H1 (cell line): ENCODE measurements around the gene ATG9B. TPM values are rescaled to one million over a fixed set of nuclear protein-coding genes. Genes with fewer than 3 reads are reported as not detected.

ENCODE experiments used
- CTCF ChIA-PET: fragments of 300-600 bp; sonication (Branson Sonifier 250); formaldehyde crosslinking; loops from one replicate; lab custom pipeline; 2021; ENCODE audit not compliant: partially characterized antibody; lab: Charles Lee
- POLR2A ChIA-PET: fragments of 300-600 bp; sonication (Branson Sonifier 250); formaldehyde crosslinking; loops from one replicate; lab custom pipeline; 2021; ENCODE audit warnings: inconsistent platforms; ENCODE audit not compliant: partially characterized antibody; lab: Charles Lee
- DNase-seq, 2 experiments: peaks; one replicate each; pipeline versions ENCODE4 v3.0.0 to v3.0.0-alpha.2; 2010 to 2022; ENCODE audit warnings: low spot score in 2 of 2, low read depth in 1 of 2, mixed read lengths in 1 of 2
- FAIRE-seq: peaks from 2 replicates; lab custom pipeline; 2011; peaks lifted over from hg19 to GRCh38; lab: Jason Lieb, UNC
- H2AFZ ChIP-seq: 2 replicates; pipeline ENCODE4 v1.8.1; 2012; ENCODE audit warnings: low read length, inconsistent platforms
- H2AK5ac ChIP-seq: 2 replicates; pipeline ENCODE4 v1.6.1; 2013; ENCODE audit warnings: low read depth, low read length
- H2BK120ac ChIP-seq: replicated peaks from 2 replicates; pipeline ENCODE3; 2013; ENCODE audit warnings: low read depth, low read length, inconsistent platforms
- H2BK12ac ChIP-seq: 2 replicates; pipeline ENCODE4 v1.6.1; 2013; ENCODE audit warnings: low read depth, low read length
- H2BK15ac ChIP-seq: 2 replicates; pipeline ENCODE4 v1.6.1; 2013; ENCODE audit warnings: low read length
- H2BK20ac ChIP-seq: 2 replicates; pipeline ENCODE4 v1.6.1; 2013; ENCODE audit warnings: low read length
- H2BK5ac ChIP-seq: 2 replicates; pipeline ENCODE4 v1.6.1; 2013; ENCODE audit warnings: low read depth, low read length
- H3K14ac ChIP-seq: 2 replicates; pipeline ENCODE4 v1.6.1; 2013; ENCODE audit warnings: inconsistent platforms; ENCODE audit not compliant: insufficient read length
- H3K18ac ChIP-seq: 2 replicates; pipeline ENCODE4 v1.6.1; 2013; ENCODE audit warnings: low read length; ENCODE audit errors: extremely low read depth
- H3K23ac ChIP-seq: 2 replicates; pipeline ENCODE4 v1.6.1; 2013; ENCODE audit warnings: inconsistent platforms; ENCODE audit not compliant: insufficient read length
- H3K23me2 ChIP-seq: 2 replicates; pipeline ENCODE4 v1.6.1; 2013; ENCODE audit warnings: low read depth, low read length
- H3K27ac ChIP-seq: 2 replicates; pipeline ENCODE4 v1.6.1; 2011; ENCODE audit warnings: low read depth, low read length, inconsistent platforms
- H3K27me3 ChIP-seq, 4 experiments: replicated peaks in 1 of 4; 1 replicate in 1 of 4; 2 replicates in 3 of 4; pipeline versions ENCODE4 v1.6.1 to v1.8.1; 2011 to 2013; ENCODE audit warnings: low read length in 3 of 4, mild to moderate bottlenecking in 3 of 4, inconsistent platforms in 2 of 4, mixed read lengths in 2 of 4, moderate library complexity in 1 of 4; ENCODE audit not compliant: control insufficient read depth in 3 of 4, insufficient read depth in 3 of 4; ENCODE audit errors: extremely low read depth in 1 of 4
- H3K36me3 ChIP-seq, 4 experiments: 2 replicates each; pipeline versions ENCODE4 v1.6.1 to v1.8.1; 2011 to 2013; ENCODE audit warnings: mild to moderate bottlenecking in 4 of 4, low read length in 3 of 4, moderate library complexity in 2 of 4, control low read depth in 1 of 4, inconsistent platforms in 1 of 4; ENCODE audit not compliant: insufficient read depth in 4 of 4, control insufficient read depth in 2 of 4
- H3K4ac ChIP-seq: replicated peaks from 2 replicates; pipeline ENCODE3; 2013; ENCODE audit warnings: low read length, low read depth, mixed read lengths, inconsistent platforms; ENCODE audit not compliant: insufficient read length
- H3K4me1 ChIP-seq, 4 experiments: replicated peaks in 1 of 4; 1 replicate in 1 of 4; 2 replicates in 3 of 4; pipeline versions ENCODE4 v1.6.1 to v1.8.1; 2011 to 2013; ENCODE audit warnings: low read length in 3 of 4, inconsistent platforms in 2 of 4, mixed read lengths in 1 of 4; ENCODE audit not compliant: insufficient read depth in 4 of 4, control insufficient read depth in 3 of 4
- H3K4me2 ChIP-seq, 2 experiments: 2 replicates each; pipeline versions ENCODE4 v1.6.1 to v1.8.1; 2011 to 2013; ENCODE audit warnings: low read depth in 2 of 2, low read length in 2 of 2, control low read depth in 1 of 2, inconsistent platforms in 1 of 2, mild to moderate bottlenecking in 1 of 2; ENCODE audit not compliant: insufficient read depth in 1 of 2
- H3K4me3 ChIP-seq, 4 experiments: fragments of 200-600, 300-600 bp in 1 of 4; sonication (generic), shearing (Covaris generic), sonication (Bioruptor Twin) in 1 of 4; 2 replicates each; pipeline versions ENCODE4 v1.5.1 to v1.8.1; 2011 to 2016; ENCODE audit warnings: low read length in 4 of 4, low read depth in 3 of 4, control low read depth in 2 of 4, inconsistent platforms in 2 of 4, mild to moderate bottlenecking in 2 of 4, mixed read lengths in 1 of 4, moderate library complexity in 1 of 4; ENCODE audit not compliant: insufficient read depth in 2 of 4; ENCODE audit errors: extremely low read depth in 1 of 4
- H3K56ac ChIP-seq: replicated peaks from 2 replicates; pipeline ENCODE3; 2013; ENCODE audit warnings: low read depth, mild to moderate bottlenecking, mixed read lengths, low read length, inconsistent platforms; ENCODE audit not compliant: insufficient read length
- H3K79me1 ChIP-seq: 2 replicates; pipeline ENCODE4 v1.6.1; 2013; ENCODE audit warnings: low read depth, low read length, control low read depth
- H3K79me2 ChIP-seq, 2 experiments: 2 replicates each; pipeline versions ENCODE4 v1.6.1 to v1.8.1; 2012 to 2013; ENCODE audit warnings: low read length in 2 of 2, mild to moderate bottlenecking in 2 of 2, inconsistent platforms in 1 of 2; ENCODE audit not compliant: insufficient read depth in 2 of 2, control insufficient read depth in 1 of 2
- H3K9ac ChIP-seq, 4 experiments: replicated peaks in 1 of 4; 1 replicate in 1 of 4; 2 replicates in 3 of 4; pipeline versions ENCODE4 v1.6.1 to v1.8.1; 2011 to 2013; ENCODE audit warnings: low read depth in 3 of 4, low read length in 3 of 4, control low read depth in 2 of 4, mild to moderate bottlenecking in 2 of 4, moderate library complexity in 2 of 4, inconsistent platforms in 1 of 4; ENCODE audit errors: extremely low read depth in 1 of 4
- H3K9me3 ChIP-seq, 2 experiments: 2 replicates each; pipeline versions ENCODE4 v1.6.1 to v1.8.1; 2012 to 2013; ENCODE audit warnings: mild to moderate bottlenecking in 2 of 2, moderate library complexity in 2 of 2, control low read depth in 1 of 2, inconsistent platforms in 1 of 2, low read depth in 1 of 2, low read length in 1 of 2, mixed read lengths in 1 of 2; ENCODE audit not compliant: insufficient read depth in 2 of 2
- H4K20me1 ChIP-seq, 2 experiments: replicated peaks in 1 of 2; 2 replicates each; pipeline versions ENCODE3 to v1.8.1; 2011 to 2013; ENCODE audit warnings: inconsistent platforms in 2 of 2, low read length in 2 of 2, mild to moderate bottlenecking in 1 of 2; ENCODE audit not compliant: insufficient read depth in 2 of 2, control insufficient read depth in 1 of 2
- H4K5ac ChIP-seq: 2 replicates; pipeline ENCODE4 v1.6.1; 2013; ENCODE audit warnings: low read length, low read depth, mixed read lengths, inconsistent platforms; ENCODE audit not compliant: insufficient read length
- H4K8ac ChIP-seq: 2 replicates; pipeline ENCODE4 v1.8.0; 2013; ENCODE audit warnings: mild to moderate bottlenecking, moderate library complexity, low read length, inconsistent platforms; ENCODE audit not compliant: insufficient read depth; ENCODE audit errors: extremely low read depth
- H4K91ac ChIP-seq: replicated peaks from 2 replicates; pipeline ENCODE3; 2013; ENCODE audit warnings: low read length, mixed read lengths, inconsistent platforms; ENCODE audit not compliant: insufficient read length
- ASH2L ChIP-seq: fragments of 200-600, 300-600 bp; sonication (generic); IDR thresholded peaks from one replicate; pipeline ENCODE4 v1.7.1; 2017; ENCODE audit warnings: low read length
- CBX5 ChIP-seq: fragments of 300-800, 300-1000 bp; sonication (generic); IDR thresholded peaks from 2 replicates; pipeline ENCODE4 v1.7.1; 2016; ENCODE audit warnings: antibody characterized with exemption, low read length, low read depth
- CREB1 ChIP-seq: IDR thresholded peaks from 2 replicates; pipeline ENCODE4 v1.6.1; 2012; ENCODE audit warnings: inconsistent platforms
- CTBP2 ChIP-seq: IDR thresholded peaks from 2 replicates; pipeline ENCODE4 v1.7.0; 2011; ENCODE audit warnings: borderline replicate concordance, mild to moderate bottlenecking, moderate library complexity, mixed read lengths, low read length; ENCODE audit not compliant: insufficient read depth, insufficient read length
- E2F6 ChIP-seq: IDR thresholded peaks from 2 replicates; pipeline ENCODE4 v1.6.1; 2012; ENCODE audit warnings: inconsistent platforms
- EP300 ChIP-seq, 2 experiments: IDR thresholded peaks; 1 replicate in 1 of 2; 2 replicates in 1 of 2; pipeline ENCODE4 v1.6.1; 2011 to 2012; ENCODE audit warnings: low read depth in 2 of 2, low read length in 2 of 2, mild to moderate bottlenecking in 2 of 2, borderline replicate concordance in 1 of 2, inconsistent platforms in 1 of 2, moderate library complexity in 1 of 2
- JUN ChIP-seq: IDR thresholded peaks from 2 replicates; pipeline ENCODE4 v1.6.1; 2011; ENCODE audit warnings: low read depth, mild to moderate bottlenecking, improper control_type of control experiment, low read length
- RAD21 ChIP-seq, 2 experiments: IDR thresholded peaks in 1 of 2; conservative IDR thresholded peaks in 1 of 2; 2 replicates each; pipeline ENCODE4 v1.6.1; 2011; ENCODE audit warnings: low read depth in 2 of 2, low read length in 2 of 2, improper control_type of control experiment in 1 of 2, inconsistent platforms in 1 of 2, mild to moderate bottlenecking in 1 of 2, moderate library complexity in 1 of 2
- TCF12 ChIP-seq: IDR thresholded peaks from 2 replicates; pipeline ENCODE4 v1.6.1; 2011; ENCODE audit warnings: low read depth, mild to moderate bottlenecking, low read length
- WGBS, 2 experiments: shearing (Covaris generic) in 1 of 2; methylation state at CpG; one replicate each; pipeline versions ENCODE4 v1.1.6 to v1.1.7; 2013 to 2015; ENCODE audit warnings: low lambda C conversion rate in 2 of 2, mixed read lengths in 2 of 2, inconsistent platforms in 1 of 2, low coverage in 1 of 2, missing lambda C conversion rate in 1 of 2; ENCODE audit not compliant: insufficient replicate concordance in 2 of 2, insufficient coverage in 1 of 2, insufficient read length in 1 of 2; ENCODE audit errors: extremely low coverage in 1 of 2, missing lambda C conversion rate in 1 of 2; 5-methylcytosine and 5-hydroxymethylcytosine counted together
- polyA plus RNA-seq, 7 experiments: library from polyadenylated mRNA; depleted of rRNA in 3 of 7; stranded (reverse) in 5 of 7; unstranded in 2 of 7; fragments of >200 nt in 5 of 7; fragments of 200-250 nt in 2 of 7; gene quantifications; 1 replicate in 5 of 7; 2 replicates in 1 of 7; 4 replicates in 1 of 7; pipeline versions ENCODE4 v1.2.1 to v1.2.3, GENCODE V29; 2011 to 2013; ENCODE audit warnings: missing spikeins in 2 of 7, mixed read lengths in 2 of 7
- total RNA-seq: library from RNA; stranded (reverse); fragmentation: NEBNext Ultra II Directional; extraction: Animal tissue kit (Norgen Biotek cat#: 25700); gene quantifications from 2 replicates; pipeline ENCODE4 v1.2.1, GENCODE V29; 2021
- TF ChIP-seq, protein P1 (sequence below), 3 experiments: IDR thresholded peaks; 1 replicate in 2 of 3; 2 replicates in 1 of 3; pipeline versions ENCODE4 v1.5.1 to v1.6.1; 2011; ENCODE audit warnings: low read length in 3 of 3, mild to moderate bottlenecking in 3 of 3, inconsistent platforms in 2 of 3, low read depth in 1 of 3, moderate library complexity in 1 of 3; ENCODE audit not compliant: insufficient read depth in 1 of 3; ENCODE audit errors: control extremely low read depth in 1 of 3

The ATG9B gene
- total and polyA plus RNA-seq, 2 of the 8 experiments (the other 6 are each of a cell fraction or from before 2014, with no cell fraction given), result 1.4 to 2.3 TPM

GRCh38 chr7:150966002-150966401 is 58.3 kb downstream of the ATG9B start:
- WGBS, 2 experiments, result 77% methylated on average over 1 of the region's 1 CpG; no CpG with 5 or more reads in 1 of the 2 experiments
- no peak overlapping the region for H3K23ac ChIP-seq
- no peak overlapping the region for H3K4me2 ChIP-seq
- FAIRE-seq, result no peak
- H2BK12ac ChIP-seq, result no peak overlapping the region
- H3K79me1 ChIP-seq, result no peaks in the 10 kb centered on the region
- no peak overlapping the region for H2BK5ac ChIP-seq
- H3K4ac ChIP-seq, result no peak overlapping the region
- no peaks in the 10 kb centered on the region for H4K20me1 ChIP-seq
- CTCF ChIA-PET, result interaction anchor here (0.8 to 27.0 kb wide), 15 partner anchors 2 to 146 kb away, joined by 3 to 797 read pairs (median 13); partner anchors contain the start of genes KCNH2 and NOS3
- H3K79me2 ChIP-seq, result no peaks in the 10 kb centered on the region
- H2AK5ac ChIP-seq, result no peak overlapping the region
- no peak overlapping the region for H2BK20ac ChIP-seq
- H2AFZ ChIP-seq, result no peak overlapping the region
- no peaks in the 10 kb centered on the region; a peak in 1 of 7 replicates for H3K27me3 ChIP-seq
- POLR2A ChIA-PET, result interaction anchor here (1.8 to 1.9 kb wide), 2 partner anchors 9 to 11 kb away, joined by 6 read pairs; no protein-coding TSS in a partner anchor
- no peak overlapping the region for H3K56ac ChIP-seq
- H3K23me2 ChIP-seq, result peaks cover 3% of the 10 kb centered on the region; the same call in 1 of the 2 replicates
- no peak overlapping the region for H3K9ac ChIP-seq
- H3K4me1 ChIP-seq, result peaks cover 2 to 22% (median 14%) of the 10 kb centered on the region in 4 experiments
- no peak overlapping the region for H4K5ac ChIP-seq
- no peak overlapping the region for H3K18ac ChIP-seq
- no peak overlapping the region for H4K8ac ChIP-seq
- no peak overlapping the region for H4K91ac ChIP-seq
- no peak overlapping the region for H3K14ac ChIP-seq
- no peak overlapping the region for H2BK120ac ChIP-seq
- H3K36me3 ChIP-seq, result no peaks in the 10 kb centered on the region
- H3K9me3 ChIP-seq, result no peaks in the 10 kb centered on the region
- no peak overlapping the region for H3K27ac ChIP-seq
- H3K4me3 ChIP-seq, result no peak overlapping the region
- no peak for DNase-seq
- H2BK15ac ChIP-seq, result 0 out of 2 replicates have a peak overlapping the region, but pooled peaks have one; percentile 61
- TF ChIP-seq RAD21 (IDR thresholded peaks at IDR 0.05 in 1 of 2, conservative IDR thresholded peaks at IDR 0.05 in 1 of 2; ENCODE audit: low read depth in 2 of 2, low read length in 2 of 2), result peak; percentile 50 to 64
- no peak for TF ChIP-seq TCF12
- TF ChIP-seq CBX5, result no peak
- no peak for TF ChIP-seq CREB1
- no peak for TF ChIP-seq JUN
- no peak for TF ChIP-seq E2F6
- TF ChIP-seq CTBP2, result no peak
- no peak for TF ChIP-seq ASH2L
- no peak for TF ChIP-seq EP300 (IDR thresholded peaks at IDR 0.05; ENCODE audit: borderline replicate concordance in 1 of 2, low read depth in 2 of 2, low read length in 2 of 2)
- TF ChIP-seq, protein P1, sequence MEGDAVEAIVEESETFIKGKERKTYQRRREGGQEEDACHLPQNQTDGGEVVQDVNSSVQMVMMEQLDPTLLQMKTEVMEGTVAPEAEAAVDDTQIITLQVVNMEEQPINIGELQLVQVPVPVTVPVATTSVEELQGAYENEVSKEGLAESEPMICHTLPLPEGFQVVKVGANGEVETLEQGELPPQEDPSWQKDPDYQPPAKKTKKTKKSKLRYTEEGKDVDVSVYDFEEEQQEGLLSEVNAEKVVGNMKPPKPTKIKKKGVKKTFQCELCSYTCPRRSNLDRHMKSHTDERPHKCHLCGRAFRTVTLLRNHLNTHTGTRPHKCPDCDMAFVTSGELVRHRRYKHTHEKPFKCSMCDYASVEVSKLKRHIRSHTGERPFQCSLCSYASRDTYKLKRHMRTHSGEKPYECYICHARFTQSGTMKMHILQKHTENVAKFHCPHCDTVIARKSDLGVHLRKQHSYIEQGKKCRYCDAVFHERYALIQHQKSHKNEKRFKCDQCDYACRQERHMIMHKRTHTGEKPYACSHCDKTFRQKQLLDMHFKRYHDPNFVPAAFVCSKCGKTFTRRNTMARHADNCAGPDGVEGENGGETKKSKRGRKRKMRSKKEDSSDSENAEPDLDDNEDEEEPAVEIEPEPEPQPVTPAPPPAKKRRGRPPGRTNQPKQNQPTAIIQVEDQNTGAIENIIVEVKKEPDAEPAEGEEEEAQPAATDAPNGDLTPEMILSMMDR (IDR thresholded peaks at IDR 0.05; ENCODE audit: control extremely low read depth in 1 of 3, insufficient read depth in 1 of 3, low read depth in 1 of 3, low read length in 3 of 3), result peak in 2 of 3 experiments; percentile 68 to 81; a peak in 3 of 4 replicates
